Epithelial cell of prostate (primary cell): ENCODE measurements around the gene CNMD.
"Not testable (repeated sequence)": the region's sequence is repeated elsewhere in the genome, so short reads cannot be mapped to it uniquely, and the experiment has no call there.

Experiments
- DNase-seq: peaks from one replicate; pipeline ENCODE4 v3.0.0-alpha.2; 2011; ENCODE audit warnings: low read depth, low spot score
- H3K27ac ChIP-seq: fragments of 450-650 bp; 2 replicates; pipeline ENCODE4 v1.5.1; 2017; ENCODE audit warnings: mild to moderate bottlenecking

The CNMD gene

GRCh38 chr13:52746141-52746540 is 6.5 kb upstream of the CNMD start:
- no peak overlapping the region for H3K27ac ChIP-seq
- DNase-seq: no peak

GRCh38 chr13:52744842-52745375 is 5.3 kb upstream of the CNMD start:
- no peak for DNase-seq

GRCh38 chr13:52743988-52744387 is 4.4 kb upstream of the CNMD start:
- no peak for DNase-seq
- H3K27ac ChIP-seq: no peak overlapping the region

More at GRCh38 chr13:52744842-52745375, 5.3 kb upstream of the CNMD start:
- H3K27ac ChIP-seq: no peak overlapping the region

GRCh38 chr13:52743569-52743968 is 3.9 kb upstream of the CNMD start:
- no peak for DNase-seq
- no peak overlapping the region for H3K27ac ChIP-seq

- H3K27ac ChIP-seq: no peak overlapping the region
- no peak for DNase-seq
Measured at GRCh38 chr13:52738719-52739467, 727 bp downstream of the CNMD start.

GRCh38 chr13:52737965-52738364 is 1.7 kb downstream of the CNMD start:
- H3K27ac ChIP-seq: no peak overlapping the region
- no peak for DNase-seq

- H3K27ac ChIP-seq: no peak overlapping the region
- DNase-seq: no peak
Measured at GRCh38 chr13:52737451-52737850, 2.2 kb downstream of the CNMD start.

GRCh38 chr13:52736891-52737290 is 2.7 kb downstream of the CNMD start:
- DNase-seq: no peak
- H3K27ac ChIP-seq: no peak overlapping the region

GRCh38 chr13:52734075-52734623 is 5.5 kb downstream of the CNMD start:
- no peak for DNase-seq

GRCh38 chr13:52726258-52726657 is 13.4 kb downstream of the CNMD start:
- no peak overlapping the region for H3K27ac ChIP-seq

More at GRCh38 chr13:52734075-52734623, 5.5 kb downstream of the CNMD start:
- H3K27ac ChIP-seq: no peak overlapping the region

GRCh38 chr13:52725302-52725701 is 14.3 kb downstream of the CNMD start:
- no peak for DNase-seq

More at GRCh38 chr13:52726258-52726657, 13.4 kb downstream of the CNMD start:
- no peak for DNase-seq

GRCh38 chr13:52723181-52723580 is 16.4 kb downstream of the CNMD start:
- no peak for DNase-seq
- H3K27ac ChIP-seq: no peak overlapping the region

More at GRCh38 chr13:52725302-52725701, 14.3 kb downstream of the CNMD start:
- no peak overlapping the region for H3K27ac ChIP-seq

GRCh38 chr13:52721356-52721755 is 18.3 kb downstream of the CNMD start:
- not testable (repeated sequence) for DNase-seq, H3K27ac ChIP-seq

GRCh38 chr13:52720904-52721303 is 18.7 kb downstream of the CNMD start:
- DNase-seq, H3K27ac ChIP-seq: not testable (repeated sequence)

GRCh38 chr13:52713894-52714293 is 25.7 kb downstream of the CNMD start:
- no peak for DNase-seq

GRCh38 chr13:52712385-52712784 is 27.2 kb downstream of the CNMD start:
- no peak for DNase-seq
- H3K27ac ChIP-seq: no peak overlapping the region

More at GRCh38 chr13:52713894-52714293, 25.7 kb downstream of the CNMD start:
- H3K27ac ChIP-seq: no peak overlapping the region

- no peak overlapping the region for H3K27ac ChIP-seq
- no peak for DNase-seq
Measured at GRCh38 chr13:52711286-52711685, 28.3 kb downstream of the CNMD start.

- not testable (repeated sequence) for H3K27ac ChIP-seq, DNase-seq
Measured at GRCh38 chr13:52708266-52708665, 31.4 kb downstream of the CNMD start.

- DNase-seq: no peak
- H3K27ac ChIP-seq: no peak overlapping the region
Measured at GRCh38 chr13:52707375-52707774, 32.2 kb downstream of the CNMD start.

- no peak overlapping the region for H3K27ac ChIP-seq
- DNase-seq: no peak
Measured at GRCh38 chr13:52706081-52706480, 33.5 kb downstream of the CNMD start.

- no peak overlapping the region for H3K27ac ChIP-seq
- DNase-seq: no peak
Measured at GRCh38 chr13:52703482-52703881, 36.1 kb downstream of the CNMD start.
